ENCODE results near the gene B4GALT3. TPM values are rescaled to one million over a fixed set of nuclear protein-coding genes. Genes with fewer than 3 reads are reported as not detected.
A peak's percentile ranks its signal among the peaks of the same experiment; 100 is the strongest.

B4GALT3 gene
- total and polyA plus RNA-seq, 7 donors: 16.3 to 48.1 (median 30.3) TPM

DNA sequence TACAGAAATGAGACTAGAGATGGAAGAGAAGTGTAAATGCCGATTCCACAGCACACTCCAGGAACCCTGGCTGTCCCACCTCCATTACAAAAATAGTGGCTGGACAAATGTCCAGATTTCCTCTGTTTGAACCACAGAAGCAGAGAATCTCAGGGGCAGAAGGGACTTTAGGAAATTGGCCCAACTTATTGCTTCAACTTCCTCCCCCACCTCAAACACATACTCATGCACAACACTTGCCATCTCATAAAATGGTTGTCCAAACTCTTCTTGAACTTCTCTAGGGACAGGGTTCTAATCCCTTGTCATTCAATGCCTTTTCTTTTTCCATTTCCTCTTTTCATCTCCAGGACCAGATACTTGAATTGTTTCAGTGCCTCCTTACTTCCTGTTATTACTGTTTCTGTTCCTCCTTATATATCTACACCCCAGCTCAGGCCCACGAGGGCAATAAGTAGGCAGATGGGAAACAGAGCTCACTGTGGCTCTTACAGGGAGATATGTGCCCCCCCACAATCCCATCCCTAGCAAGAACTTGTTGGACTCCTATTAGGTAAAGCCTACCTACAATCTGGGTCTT is 8.5 kb upstream of the B4GALT3 start:
- intact Hi-C loops (cut with DNase I): no loop called here
- TF ChIP-seq, protein P1, sequence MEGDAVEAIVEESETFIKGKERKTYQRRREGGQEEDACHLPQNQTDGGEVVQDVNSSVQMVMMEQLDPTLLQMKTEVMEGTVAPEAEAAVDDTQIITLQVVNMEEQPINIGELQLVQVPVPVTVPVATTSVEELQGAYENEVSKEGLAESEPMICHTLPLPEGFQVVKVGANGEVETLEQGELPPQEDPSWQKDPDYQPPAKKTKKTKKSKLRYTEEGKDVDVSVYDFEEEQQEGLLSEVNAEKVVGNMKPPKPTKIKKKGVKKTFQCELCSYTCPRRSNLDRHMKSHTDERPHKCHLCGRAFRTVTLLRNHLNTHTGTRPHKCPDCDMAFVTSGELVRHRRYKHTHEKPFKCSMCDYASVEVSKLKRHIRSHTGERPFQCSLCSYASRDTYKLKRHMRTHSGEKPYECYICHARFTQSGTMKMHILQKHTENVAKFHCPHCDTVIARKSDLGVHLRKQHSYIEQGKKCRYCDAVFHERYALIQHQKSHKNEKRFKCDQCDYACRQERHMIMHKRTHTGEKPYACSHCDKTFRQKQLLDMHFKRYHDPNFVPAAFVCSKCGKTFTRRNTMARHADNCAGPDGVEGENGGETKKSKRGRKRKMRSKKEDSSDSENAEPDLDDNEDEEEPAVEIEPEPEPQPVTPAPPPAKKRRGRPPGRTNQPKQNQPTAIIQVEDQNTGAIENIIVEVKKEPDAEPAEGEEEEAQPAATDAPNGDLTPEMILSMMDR (IDR thresholded peaks at IDR 0.05): no peak
- H3K27ac ChIP-seq: peak overlapping the region; percentile 69
- WGBS, 3 donors: 26 to 30% (median 26%) methylated on average over 2 of the region's 2 CpGs
- H3K27me3 ChIP-seq (ENCODE audit: insufficient read depth in 3 of 3, low read length in 2 of 3): no peaks in the 10 kb centered on the region
- peak in 1 of 2 donors; percentile 12 for DNase-seq
- H3K36me3 ChIP-seq (ENCODE audit: insufficient read depth in 1 of 2, low read depth in 1 of 2): no peaks in the 10 kb centered on the region
- H3K9me3 ChIP-seq: no peaks in the 10 kb centered on the region
- no peak overlapping the region for H3K4me3 ChIP-seq
- peak in 2 of 4 donors; percentile 12 to 29 for ATAC-seq
- peaks cover 16% of the 10 kb centered on the region for H3K4me1 ChIP-seq

DNA sequence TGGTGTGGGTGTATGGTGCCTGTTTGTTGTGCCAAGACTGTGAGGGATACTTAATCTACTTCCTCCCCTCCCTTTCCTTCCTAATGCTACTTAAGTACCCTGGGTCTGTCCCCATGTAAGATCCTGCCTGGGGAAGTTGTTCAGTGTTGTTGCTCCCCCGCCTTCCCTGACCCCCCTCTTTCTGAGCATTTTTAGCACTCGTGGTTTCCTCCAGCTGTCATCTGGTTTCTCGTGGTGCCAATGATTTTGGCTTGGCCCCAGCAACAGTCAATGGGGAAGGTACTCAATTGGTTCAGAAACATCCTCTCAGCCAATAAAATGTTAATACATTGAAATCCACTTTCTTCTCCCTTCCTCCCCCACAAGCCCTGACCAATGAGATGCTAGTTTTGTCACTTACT is 8.0 kb upstream of the B4GALT3 start:
- no peak overlapping the region for H3K4me3 ChIP-seq
- no peaks in the 10 kb centered on the region for H3K9me3 ChIP-seq
- H3K27ac ChIP-seq: peak overlapping the region; percentile 69
- DNase-seq: peak; percentile 68 to 77
- intact Hi-C loops (cut with DNase I): no loop called here
- ATAC-seq: peak; percentile 64 to 79 (median 68)
- H3K27me3 ChIP-seq (ENCODE audit: insufficient read depth in 3 of 3, low read length in 2 of 3): no peaks in the 10 kb centered on the region
- WGBS, 3 donors: 4 to 5% (median 4%) methylated on average over 3 of the region's 3 CpGs
- H3K4me1 ChIP-seq: peaks cover 16% of the 10 kb centered on the region
- H3K36me3 ChIP-seq (ENCODE audit: insufficient read depth in 1 of 2, low read depth in 1 of 2): no peaks in the 10 kb centered on the region
- TF ChIP-seq, protein P1 (IDR thresholded peaks at IDR 0.05): no peak

DNA sequence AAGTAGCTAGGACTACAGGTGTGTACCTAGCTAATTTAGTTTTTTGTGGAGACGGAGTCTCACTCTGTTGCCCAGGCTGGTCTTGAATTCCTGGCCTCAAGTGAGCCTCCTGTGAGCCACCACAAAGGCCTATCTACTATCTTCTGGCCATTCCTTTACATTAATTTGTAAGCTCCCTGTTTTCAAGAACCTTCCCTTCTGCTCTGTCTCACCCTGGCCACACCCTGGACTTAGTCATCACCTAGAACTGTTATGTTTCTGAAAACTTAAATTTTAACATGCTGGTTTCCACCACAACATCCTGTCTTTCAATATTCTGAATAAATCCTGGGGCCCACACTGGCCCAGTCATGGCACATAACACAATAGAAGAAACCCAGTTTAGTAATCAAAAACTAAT is 4.9 kb upstream of the B4GALT3 start:
- ATAC-seq (no peak), DNase-seq (peak in 1 of 2 donors; percentile 3)
- Histone ChIP-seq H3K27ac (no peak overlapping the region), H3K9me3 (no peaks in the 10 kb centered on the region), H3K4me3 (no peak overlapping the region), H3K4me1 (peaks cover 16% of the 10 kb centered on the region), H3K36me3 (ENCODE audit: insufficient read depth in 1 of 2, low read depth in 1 of 2) (no peaks in the 10 kb centered on the region), H3K27me3 (ENCODE audit: insufficient read depth in 3 of 3, low read length in 2 of 3) (no peaks in the 10 kb centered on the region)
- 98 to 100% (median 100%) methylated on average over 1 of the region's 1 CpG for WGBS, 3 donors
- intact Hi-C loops (cut with DNase I): no loop called here
- TF ChIP-seq, protein P1 (IDR thresholded peaks at IDR 0.05): no peak

DNA sequence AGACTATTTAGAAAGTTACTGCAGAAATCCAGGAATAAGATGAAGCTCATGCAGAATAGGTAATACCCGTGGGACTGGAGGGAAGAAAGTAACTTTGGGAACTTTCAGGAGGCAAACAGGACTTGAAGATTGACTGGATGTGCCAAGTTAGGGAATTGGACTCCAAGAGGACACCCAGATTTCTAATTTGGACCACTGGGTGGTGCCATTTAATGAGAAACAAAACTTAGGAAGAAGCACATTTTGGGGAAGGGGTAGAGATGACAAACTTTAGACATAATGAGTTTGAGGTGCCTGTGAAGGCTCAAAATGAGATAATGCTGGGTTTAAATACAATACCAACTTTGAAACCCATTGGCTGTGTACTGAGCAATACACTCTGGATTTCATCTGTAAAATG is 3.3 kb upstream of the B4GALT3 start:
- H3K9me3 ChIP-seq: no peaks in the 10 kb centered on the region
- 52 to 75% (median 53%) methylated on average over 1 of the region's 1 CpG for WGBS, 3 donors
- no peak overlapping the region for H3K27ac ChIP-seq
- intact Hi-C loops (cut with DNase I): no loop called here
- H3K4me3 ChIP-seq: no peak overlapping the region
- peaks cover 0 to 8% of the 10 kb centered on the region in 2 donors for H3K36me3 ChIP-seq (ENCODE audit: insufficient read depth in 1 of 2, low read depth in 1 of 2)
- ATAC-seq (no peak), DNase-seq (no peak)
- TF ChIP-seq, protein P1 (IDR thresholded peaks at IDR 0.05): peak; percentile 7
- no peaks in the 10 kb centered on the region for H3K27me3 ChIP-seq (ENCODE audit: insufficient read depth in 3 of 3, low read length in 2 of 3)
- peaks cover 21% of the 10 kb centered on the region for H3K4me1 ChIP-seq

DNA sequence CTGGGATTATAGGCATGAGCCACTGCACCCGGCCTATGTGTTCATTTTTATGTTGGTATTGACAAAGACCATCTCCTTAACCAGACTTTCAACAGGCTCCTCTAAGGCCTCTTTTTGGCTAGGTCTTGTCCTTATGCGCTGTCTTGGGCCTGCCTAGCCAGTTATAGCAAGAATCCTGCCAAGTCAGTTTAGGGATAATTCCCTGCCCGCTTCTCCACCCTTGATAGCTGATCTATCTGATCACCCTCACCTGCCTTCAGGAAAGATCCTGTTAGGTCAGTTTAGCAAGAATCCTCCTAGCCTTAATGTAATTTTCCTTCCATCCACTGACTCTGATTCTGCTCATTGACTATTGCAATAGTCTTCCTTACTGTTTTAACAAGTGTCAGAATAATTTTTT is 2.4 kb upstream of the B4GALT3 start:
- Histone ChIP-seq H3K27me3 (ENCODE audit: insufficient read depth in 3 of 3, low read length in 2 of 3) (no peaks in the 10 kb centered on the region), H3K9me3 (no peaks in the 10 kb centered on the region), H3K4me3 (no peak overlapping the region), H3K4me1 (peaks cover 17% of the 10 kb centered on the region), H3K36me3 (ENCODE audit: insufficient read depth in 1 of 2, low read depth in 1 of 2) (peaks cover 0 to 17% of the 10 kb centered on the region in 2 donors), H3K27ac (no peak overlapping the region)
- DNase-seq (peak in 1 of 2 donors; percentile 2), ATAC-seq (no peak)
- intact Hi-C loops (cut with DNase I): no loop called here
- TF ChIP-seq, protein P1 (IDR thresholded peaks at IDR 0.05): no peak
- 93 to 98% (median 96%) methylated on average over 3 of the region's 3 CpGs for WGBS, 3 donors

Data from psoas muscle (tissue), 8 donors.